SK-N-SH (cell line): ENCODE measurements around the gene SRD5A1. TPM values are rescaled to one million over a fixed set of nuclear protein-coding genes. Genes with fewer than 3 reads are reported as not detected.

Experiments used
- CTCF ChIA-PET: fragments of 300-600, 350-600 bp; formaldehyde crosslinking; extraction: SDS; loops from one replicate; lab custom pipeline; 2021; lab: Yijun Ruan, JAX
- POLR2A ChIA-PET: fragments of 350-600 bp; sonication (Branson Sonifier 250); formaldehyde crosslinking; extraction: SDS; loops from one replicate; lab custom pipeline; 2020; ENCODE audit warnings: antibody characterized with exemption, inconsistent platforms; lab: Yijun Ruan, JAX
- DNase-seq: peaks from one replicate; pipeline ENCODE4 v3.0.0; 2012
- H2AFZ ChIP-seq: fragments of 200-600 bp; sonication (generic); 2 replicates; pipeline ENCODE4 v1.8.1; 2016; ENCODE audit warnings: antibody characterized with exemption, mild to moderate bottlenecking, low read depth
- H3F3A ChIP-seq: fragments of 200-600 bp; sonication (generic); replicated peaks from 2 replicates; pipeline ENCODE3; 2016; ENCODE audit warnings: antibody characterized with exemption, mild to moderate bottlenecking; ENCODE audit not compliant: insufficient read depth
- H3K27ac ChIP-seq, 2 experiments: fragments of 200-500 bp in 1 of 2; fragments of 200-600 bp in 1 of 2; sonication (Bioruptor generic) in 1 of 2; sonication (generic), shearing (Covaris generic) in 1 of 2; 2 replicates each; pipeline versions ENCODE4 v1.5.1 to v1.6.1; 2014 to 2016; ENCODE audit warnings: low read depth in 2 of 2, inconsistent platforms in 1 of 2, low read length in 1 of 2, mild to moderate bottlenecking in 1 of 2, mixed read lengths in 1 of 2
- H3K27me3 ChIP-seq: fragments of 200-600 bp; sonication (generic), shearing (Covaris generic); 2 replicates; pipeline ENCODE4 v1.6.1; 2016; ENCODE audit warnings: mixed run types; ENCODE audit not compliant: insufficient read depth
- H3K36me3 ChIP-seq, 2 experiments: fragments of 200-500 bp in 1 of 2; fragments of 200-600 bp in 1 of 2; sonication (Bioruptor generic) in 1 of 2; sonication (generic) in 1 of 2; replicated peaks in 1 of 2; 2 replicates each; pipeline versions ENCODE3 to v1.5.1; 2014 to 2016; ENCODE audit warnings: low read length in 1 of 2, mild to moderate bottlenecking in 1 of 2; ENCODE audit not compliant: insufficient read depth in 2 of 2, control insufficient read depth in 1 of 2
- H3K4me1 ChIP-seq, 2 experiments: fragments of 200-500 bp in 1 of 2; fragments of 200-600 bp in 1 of 2; sonication (Bioruptor generic) in 1 of 2; sonication (generic), shearing (Covaris generic) in 1 of 2; 2 replicates each; pipeline versions ENCODE4 v1.5.1 to v1.6.1; 2014 to 2016; ENCODE audit warnings: low read depth in 1 of 2, low read length in 1 of 2, mixed run types in 1 of 2; ENCODE audit not compliant: insufficient read depth in 2 of 2, control insufficient read depth in 1 of 2
- H3K4me2 ChIP-seq: fragments of 200-600 bp; sonication (generic), shearing (Covaris generic); 2 replicates; pipeline ENCODE4 v1.6.1; 2017; ENCODE audit warnings: mixed run types
- H3K4me3 ChIP-seq, 2 experiments: fragments of 200-500 bp in 1 of 2; fragments of 200-600 bp in 1 of 2; sonication (Bioruptor generic) in 1 of 2; sonication (generic), shearing (Covaris generic) in 1 of 2; 2 replicates each; pipeline versions ENCODE4 v1.5.1 to v1.8.1; 2014 to 2016; ENCODE audit warnings: low read depth in 2 of 2, inconsistent platforms in 1 of 2, low read length in 1 of 2, mild to moderate bottlenecking in 1 of 2, mixed read lengths in 1 of 2, moderate library complexity in 1 of 2
- H3K79me2 ChIP-seq: fragments of 200-600 bp; sonication (generic); 2 replicates; pipeline ENCODE4 v1.8.1; 2017; ENCODE audit warnings: mild to moderate bottlenecking; ENCODE audit not compliant: insufficient read depth
- H3K9ac ChIP-seq: fragments of 200-600 bp; sonication (generic); 2 replicates; pipeline ENCODE4 v1.6.1; 2017; ENCODE audit warnings: mixed run types
- H3K9me2 ChIP-seq: fragments of 200-600 bp; sonication (generic); 2 replicates; pipeline ENCODE4 v1.6.1; 2017; ENCODE audit warnings: mixed run types
- H3K9me3 ChIP-seq: fragments of 200-600 bp; sonication (generic); 2 replicates; pipeline ENCODE4 v1.6.1; 2017; ENCODE audit warnings: mixed run types, mild to moderate bottlenecking, moderate library complexity
- H4K20me1 ChIP-seq: fragments of 200-600 bp; sonication (generic); 2 replicates; pipeline ENCODE4 v1.6.1; 2017; ENCODE audit warnings: mild to moderate bottlenecking, mixed run types; ENCODE audit not compliant: insufficient read depth
- CTCF ChIP-seq: fragments of 200-600 bp; sonication (generic); IDR thresholded peaks from 2 replicates; pipeline ENCODE4 v1.6.1; 2017; ENCODE audit warnings: antibody characterized with exemption, mild to moderate bottlenecking, moderate library complexity
- EP300 ChIP-seq, 2 experiments: IDR thresholded peaks; 2 replicates each; pipeline versions ENCODE4 v1.4.0 to v1.6.1; 2012; ENCODE audit warnings: borderline replicate concordance in 1 of 2, low read depth in 1 of 2, low read length in 1 of 2
- FOSL2 ChIP-seq: IDR thresholded peaks from 2 replicates; pipeline ENCODE4 v1.4.0; 2012; ENCODE audit warnings: low read depth, mild to moderate bottlenecking, moderate library complexity, borderline replicate concordance
- FOXM1 ChIP-seq: IDR thresholded peaks from 2 replicates; pipeline ENCODE4 v1.4.0; 2012; ENCODE audit warnings: low read depth, mild to moderate bottlenecking
- JUND ChIP-seq: IDR thresholded peaks from 2 replicates; pipeline ENCODE4 v1.4.0; 2012
- NFIC ChIP-seq: IDR thresholded peaks from 2 replicates; pipeline ENCODE4 v1.4.0; 2012; ENCODE audit warnings: borderline replicate concordance
- PBX3 ChIP-seq: IDR thresholded peaks from 2 replicates; pipeline ENCODE4; 2012
- POLR2AphosphoS5 ChIP-seq: IDR thresholded peaks from 2 replicates; pipeline ENCODE4 v1.6.1; 2012; ENCODE audit warnings: low read depth, low read length
- RCOR1 ChIP-seq: fragments of 150-350 bp; IDR thresholded peaks from 2 replicates; pipeline ENCODE4 v1.6.1; 2017; ENCODE audit warnings: antibody characterized with exemption, low read length
- REST ChIP-seq: IDR thresholded peaks from 2 replicates; pipeline ENCODE4 v1.6.1; 2012; ENCODE audit warnings: mild to moderate bottlenecking, low read depth, low read length, moderate library complexity
- RFX5 ChIP-seq: IDR thresholded peaks from 2 replicates; pipeline ENCODE4 v1.6.1; 2012; ENCODE audit warnings: mild to moderate bottlenecking, improper control_type of control experiment, low read length
- SIN3A ChIP-seq: IDR thresholded peaks from 2 replicates; pipeline ENCODE4 v1.6.1; 2012; ENCODE audit warnings: low read depth, mild to moderate bottlenecking, low read length, moderate library complexity, borderline replicate concordance
- SMC3 ChIP-seq: IDR thresholded peaks from 2 replicates; pipeline ENCODE4 v1.6.1; 2012; ENCODE audit warnings: low read depth, low read length, improper control_type of control experiment
- TAF1 ChIP-seq: IDR thresholded peaks from 2 replicates; pipeline ENCODE4 v1.6.1; 2012; ENCODE audit warnings: low read depth, mild to moderate bottlenecking, low read length, moderate library complexity, borderline replicate concordance
- USF1 ChIP-seq: IDR thresholded peaks from 2 replicates; pipeline ENCODE4 v1.4.0; 2012; ENCODE audit warnings: low read depth, borderline replicate concordance
- USF2 ChIP-seq: fragments of 150-350 bp; IDR thresholded peaks from 2 replicates; pipeline ENCODE4 v1.6.1; 2017; ENCODE audit warnings: antibody characterized with exemption, low read length, low read depth, borderline replicate concordance
- YY1 ChIP-seq: IDR thresholded peaks from 2 replicates; pipeline ENCODE4 v1.4.0; 2012; ENCODE audit warnings: low read depth, mild to moderate bottlenecking
- ZBTB33 ChIP-seq: IDR thresholded peaks from 2 replicates; pipeline ENCODE4 v1.4.0; 2012; ENCODE audit warnings: low read depth, borderline replicate concordance
- WGBS: methylation state at CpG from one replicate; pipeline ENCODE4 v1.1.6; 2017; ENCODE audit warnings: low lambda C conversion rate; 5-methylcytosine and 5-hydroxymethylcytosine counted together
- polyA plus RNA-seq, 3 experiments: library from polyadenylated mRNA; depleted of rRNA; stranded (reverse); fragments of >200 nt; gene quantifications; 2 replicates each; pipeline ENCODE4 v1.2.3, GENCODE V29; 2012

SRD5A1 gene
- polyA plus RNA-seq, 1 of the 3 experiments (the other 2 are of a cell fraction): 24.0 TPM

- no peaks in the 10 kb centered on the region for H3K27me3 ChIP-seq
- peaks cover 20% of the 10 kb centered on the region for H3F3A ChIP-seq
- H2AFZ ChIP-seq: no peak overlapping the region
- no peak for DNase-seq
- no peak overlapping the region for H3K4me3 ChIP-seq
- H3K9me2 ChIP-seq: no peaks in the 10 kb centered on the region
- POLR2A ChIA-PET: no interaction called here
- 80% methylated on average over 6 of the region's 6 CpGs for WGBS
- no peaks in the 10 kb centered on the region; the same call in 1 of the 2 replicates for H3K79me2 ChIP-seq
- no peaks in the 10 kb centered on the region for H3K36me3 ChIP-seq
- H3K9me3 ChIP-seq: no peaks in the 10 kb centered on the region
- H3K4me2 ChIP-seq: no peak overlapping the region
- no peak overlapping the region for H3K27ac ChIP-seq
- H3K4me1 ChIP-seq: peaks cover 9 to 27% of the 10 kb centered on the region in 2 experiments; a peak in 3 of 4 replicates
- TF ChIP-seq YY1 (no peak), FOXM1 (no peak), REST (no peak), SMC3 (no peak), FOSL2 (no peak), ZBTB33 (no peak), TAF1 (no peak), RCOR1 (no peak), NFIC (no peak), PBX3 (no peak), JUND (no peak), SIN3A (no peak), POLR2AphosphoS5 (no peak), CTCF (no peak), USF1 (no peak), RFX5 (no peak), EP300 (IDR thresholded peaks at IDR 0.05; ENCODE audit: borderline replicate concordance in 1 of 2, low read depth in 1 of 2, low read length in 1 of 2) (no peak), USF2 (no peak)
- no peak overlapping the region for H3K9ac ChIP-seq
- CTCF ChIA-PET: no interaction called here
- H4K20me1 ChIP-seq: no peaks in the 10 kb centered on the region
These were observed 74.6 kb downstream of the SRD5A1 start for GRCh38 chr5:6707852-6708251.
